ENCODE data around the gene USP44. TPM values are rescaled to one million over a fixed set of nuclear protein-coding genes. Genes with fewer than 3 reads are reported as not detected.

The USP44 gene
- total and polyA plus RNA-seq, 2 of the 13 experiments (the other 11 are each of a cell fraction or from before 2014, with no cell fraction given) = 0.05 to 0.07 TPM

GRCh38 chr12:95497031-95497430 lies 54.2 kb downstream of the USP44 start:
- in situ Hi-C loops (cut with HindIII; ENCODE audit: extremely low pct_ligation_motif_present, low pct_unique_long_range_greater_than_20kb) = no loop called here
- H3K36me3 ChIP-seq (replicated peaks in 1 of 2; ENCODE audit: control insufficient read depth in 1 of 2, insufficient read depth in 2 of 2, low read length in 2 of 2) = peaks cover 9 to 66% of the 10 kb centered on the region in 2 experiments; a peak in 4 of 5 replicates

More at GRCh38 chr12:95497031-95497430, 54.2 kb downstream of the USP44 start:
- H3K27ac ChIP-seq (ENCODE audit: extremely low read length, insufficient read depth, low read length) = no peak overlapping the region
- no peak for ATAC-seq
- DNase-seq (ENCODE audit: low spot score) = no peak
- WGBS (ENCODE audit: low lambda C conversion rate) = 99% methylated on average over 4 of the region's 4 CpGs
- ChIA-PET CTCF (ENCODE audit: low intra/inter-chr PET ratio, low total read pairs) (no interaction called here), POLR2A (no interaction called here)
- no peaks in the 10 kb centered on the region for H3K27me3 ChIP-seq (ENCODE audit: control insufficient read depth in 1 of 2, insufficient read depth in 2 of 2, low read length in 2 of 2)
- no peak for FAIRE-seq
- no peak overlapping the region for H2AFZ ChIP-seq (ENCODE audit: low read length)
- no peak for TF ChIP-seq ZBTB33 (CRISPR knock-in tag; IDR thresholded peaks at IDR 0.05)
- TF ChIP-seq KMT2A (CRISPR knock-in tag; IDR thresholded peaks at IDR 0.05) = no peak
- TF ChIP-seq UBTF (CRISPR knock-in tag; IDR thresholded peaks at IDR 0.05) = no peak
- no peak for TF ChIP-seq ZSCAN12 (CRISPR knock-in tag; IDR thresholded peaks at IDR 0.05)
- no peak for TF ChIP-seq EED (CRISPR knock-in tag; IDR thresholded peaks at IDR 0.05)
- no peak for TF ChIP-seq CHD4 (IDR thresholded peaks at IDR 0.05; ENCODE audit: borderline replicate concordance, low read length)
- TF ChIP-seq TSC22D2 (CRISPR knock-in tag; IDR thresholded peaks at IDR 0.05; ENCODE audit: borderline replicate concordance) = no peak
- no peak for TF ChIP-seq ZNF20 (CRISPR knock-in tag; IDR thresholded peaks at IDR 0.05)
- no peak for TF ChIP-seq ZNF816 (CRISPR knock-in tag; IDR thresholded peaks at IDR 0.05; ENCODE audit: borderline replicate concordance)
- no peak for TF ChIP-seq NCOA1 (CRISPR knock-in tag; IDR thresholded peaks at IDR 0.05)
- no peak for TF ChIP-seq SOX6 (IDR thresholded peaks at IDR 0.05)
- TF ChIP-seq SOX6 (CRISPR knock-in tag; IDR thresholded peaks at IDR 0.05) = no peak
- TF ChIP-seq ETV6 (CRISPR knock-in tag; conservative IDR thresholded peaks at IDR 0.05) = no peak
- no peak for TF ChIP-seq PITX1 (CRISPR knock-in tag; IDR thresholded peaks at IDR 0.05)
- TF ChIP-seq PLSCR1 (CRISPR knock-in tag; IDR thresholded peaks at IDR 0.05; ENCODE audit: borderline replicate concordance) = no peak
- no peak for TF ChIP-seq CREBL2 (CRISPR knock-in tag; IDR thresholded peaks at IDR 0.05; ENCODE audit: borderline replicate concordance)
- no peak for TF ChIP-seq GPN1 (CRISPR knock-in tag; IDR thresholded peaks at IDR 0.05; ENCODE audit: borderline replicate concordance)
- TF ChIP-seq ZMAT3 (CRISPR knock-in tag; conservative IDR thresholded peaks at IDR 0.05) = no peak
- no peak for TF ChIP-seq POGK (CRISPR knock-in tag; conservative IDR thresholded peaks at IDR 0.05)
- H3K4me1 ChIP-seq (ENCODE audit: insufficient read depth, low read length) = peaks cover 11% of the 10 kb centered on the region
- H3K9ac ChIP-seq (ENCODE audit: insufficient read depth, low read depth, low read length) = no peak overlapping the region
- intact Hi-C loops (cut with micrococcal nuclease; ENCODE audit: unreplicated experiment) = no loop called here
- no peaks in the 10 kb centered on the region for H4K20me1 ChIP-seq (ENCODE audit: insufficient read depth, low read length)
- no peak overlapping the region for H3K4me3 ChIP-seq (replicated peaks in 1 of 3; ENCODE audit: insufficient read depth in 1 of 3, low read depth in 2 of 3, low read length in 3 of 3)
- H3K9me3 ChIP-seq (ENCODE audit: low read length) = no peaks in the 10 kb centered on the region
- no TSS peak for BruUV-seq (replicated peaks)
- peaks cover 9% of the 10 kb centered on the region for H3K79me2 ChIP-seq (ENCODE audit: insufficient read depth, low read length)
- no peak overlapping the region for H3K4me2 ChIP-seq (ENCODE audit: low read depth, low read length)

All from HepG2 (cell line).